Thymus (tissue), 11 donors: ENCODE data around the gene NUP133. TPM values are rescaled to one million over a fixed set of nuclear protein-coding genes. Genes with fewer than 3 reads are reported as not detected.
"Not testable (repeated sequence)": the region's sequence is repeated elsewhere in the genome, so short reads cannot be mapped to it uniquely, and the experiment has no call there.

Experiments
- DNase-seq, 9 donors: peaks; one replicate each; pipeline ENCODE4 v3.0.0-alpha.2; 2013; ENCODE audit warnings: low spot score in 9 of 9, low read depth in 6 of 9, missing footprints in 1 of 9
- H3K27ac ChIP-seq, 2 donors: one replicate each; pipeline ENCODE4 v1.5.1; 2013; ENCODE audit warnings: control low read depth in 1 of 2, low read depth in 1 of 2, low read length in 1 of 2, mild to moderate bottlenecking in 1 of 2, moderate library complexity in 1 of 2
- H3K27me3 ChIP-seq, 2 donors: one replicate each; pipeline ENCODE4 v1.5.1; 2013; ENCODE audit warnings: low read length in 1 of 2; ENCODE audit not compliant: control insufficient read depth in 2 of 2, insufficient read depth in 1 of 2
- H3K36me3 ChIP-seq, 2 donors: one replicate each; pipeline ENCODE4 v1.5.1; 2013; ENCODE audit warnings: low read length in 1 of 2, mild to moderate bottlenecking in 1 of 2, moderate library complexity in 1 of 2; ENCODE audit not compliant: control insufficient read depth in 2 of 2, insufficient read depth in 2 of 2
- H3K4me1 ChIP-seq, 2 donors: one replicate each; pipeline ENCODE4 v1.5.1; 2013; ENCODE audit warnings: low read length in 2 of 2; ENCODE audit not compliant: control insufficient read depth in 2 of 2, insufficient read depth in 2 of 2
- H3K4me3 ChIP-seq, 2 donors: one replicate each; pipeline ENCODE4 v1.5.1; 2013; ENCODE audit warnings: low read length in 2 of 2, control low read depth in 1 of 2, mild to moderate bottlenecking in 1 of 2
- H3K9me3 ChIP-seq, 2 donors: one replicate each; pipeline ENCODE4 v1.5.1; 2013; ENCODE audit warnings: low read length in 1 of 2, mild to moderate bottlenecking in 1 of 2; ENCODE audit not compliant: control insufficient read depth in 2 of 2, insufficient read depth in 1 of 2
- WGBS: extraction: QIAGEN DNeasy Blood & Tissue Kit; methylation state at CpG from one replicate; pipeline ENCODE4 v1.1.7; 2013; 5-methylcytosine and 5-hydroxymethylcytosine counted together
- polyA plus RNA-seq: library from polyadenylated mRNA; stranded (reverse); fragments of 200-250 nt; gene quantifications from one replicate; pipeline ENCODE4 v1.2.3, GENCODE V29; 2013
- total RNA-seq: library from RNA; stranded (reverse); fragments of 120-200 nt; gene quantifications from one replicate; pipeline ENCODE4 v1.2.4, GENCODE V29; 2013
- donor health status: healthy.

Gene NUP133
- total and polyA plus RNA-seq, 2 donors, result 38.5 to 39.4 TPM

DNA sequence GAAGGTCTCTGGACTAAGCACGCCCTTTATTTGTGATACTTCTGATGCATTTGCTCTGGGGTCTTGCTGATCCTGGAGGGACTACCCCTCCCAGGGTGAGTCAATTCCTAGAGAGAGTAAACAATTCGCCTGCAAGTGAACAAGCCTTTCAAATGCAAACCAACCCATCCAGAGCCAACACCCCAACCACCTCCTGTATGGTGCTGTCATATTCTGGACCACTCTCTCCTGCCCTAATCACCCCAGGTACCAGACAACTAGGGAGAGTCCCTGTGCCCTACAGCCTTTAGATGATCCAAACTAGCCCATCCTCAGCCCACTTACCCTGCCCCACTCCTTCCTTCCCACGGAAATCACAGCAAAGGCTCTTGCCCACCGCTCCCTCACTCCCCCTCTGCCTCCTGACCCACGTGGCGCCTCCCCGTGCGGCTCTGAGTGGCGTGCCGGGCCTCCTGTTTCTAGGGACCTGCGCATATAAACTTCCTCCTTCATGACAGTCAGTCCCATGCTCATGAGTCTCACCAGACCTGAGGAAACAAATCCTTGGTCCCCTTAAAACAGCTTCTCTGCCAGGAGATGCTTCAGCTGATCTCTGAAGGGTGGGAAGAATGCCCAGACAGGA lies 111.4 kb downstream of the NUP133 start:
- H3K4me3 ChIP-seq, result no peak overlapping the region
- peaks cover 0 to 6% of the 10 kb centered on the region in 2 donors for H3K9me3 ChIP-seq
- DNase-seq, result no peak
- H3K27me3 ChIP-seq, result peaks cover 4 to 25% of the 10 kb centered on the region in 2 donors
- WGBS, result 48% methylated on average over 11 of the region's 11 CpGs
- H3K36me3 ChIP-seq, result no peaks in the 10 kb centered on the region
- H3K27ac ChIP-seq, result no peak overlapping the region
- H3K4me1 ChIP-seq, result peaks cover 0 to 5% of the 10 kb centered on the region in 2 donors

GRCh38 chr1:229394517-229394916 lies 113.6 kb downstream of the NUP133 start:
- not testable (repeated sequence) for H3K27ac ChIP-seq, H3K4me1 ChIP-seq, H3K4me3 ChIP-seq, DNase-seq, H3K9me3 ChIP-seq, H3K36me3 ChIP-seq
- WGBS, result 96% methylated on average over 5 of the region's 5 CpGs
- peaks cover 0 to 21% of the 10 kb centered on the region in 2 donors for H3K27me3 ChIP-seq

DNA sequence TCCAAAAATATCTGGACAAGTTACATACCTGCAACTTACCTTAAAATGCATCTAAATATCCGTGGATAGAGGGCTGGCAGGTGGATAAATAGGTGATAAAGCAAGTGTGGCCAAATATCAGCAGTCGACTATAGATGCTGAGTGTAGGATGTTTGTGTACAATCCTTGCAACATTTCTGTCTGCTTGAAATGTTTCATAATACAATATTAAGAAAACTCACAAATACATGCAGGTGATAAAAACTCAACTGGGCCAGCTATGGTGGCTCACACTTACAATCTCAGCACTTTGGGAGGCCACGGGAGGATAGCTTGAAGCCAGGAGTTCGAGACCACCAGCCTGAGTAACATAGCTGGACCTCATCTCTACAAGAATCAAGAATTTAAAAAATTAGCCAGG lies 115.2 kb downstream of the NUP133 start:
- peaks cover 1 to 6% of the 10 kb centered on the region in 2 donors for H3K9me3 ChIP-seq
- H3K36me3 ChIP-seq, result no peaks in the 10 kb centered on the region
- DNase-seq, result no peak
- 88% methylated on average over 4 of the region's 4 CpGs for WGBS
- peaks cover 0 to 17% of the 10 kb centered on the region in 2 donors for H3K27me3 ChIP-seq
- H3K27ac ChIP-seq, result no peak overlapping the region
- H3K4me1 ChIP-seq, result peaks cover 0 to 5% of the 10 kb centered on the region in 2 donors
- no peak overlapping the region for H3K4me3 ChIP-seq

Other genes starting within 250 kb of the NUP133 start
- gene RAB4A, start 237.2 kb downstream of the NUP133 start, total RNA-seq, result 39.6 TPM
- 32.0 TPM for gene RAB4A, start 237.2 kb downstream of the NUP133 start, polyA plus RNA-seq
- gene CCSAP, start 165.3 kb downstream of the NUP133 start, total RNA-seq, result 18.7 TPM
- gene CCSAP, start 165.3 kb downstream of the NUP133 start, polyA plus RNA-seq, result 18.9 TPM
- gene ACTA1, start 74.2 kb downstream of the NUP133 start, total RNA-seq, result 1.5 TPM
- gene ACTA1, start 74.2 kb downstream of the NUP133 start, polyA plus RNA-seq, result 6.4 TPM
- gene ABCB10, start 50.4 kb upstream of the NUP133 start, total RNA-seq, result 13.4 TPM
- gene ABCB10, start 50.4 kb upstream of the NUP133 start, polyA plus RNA-seq, result 15.2 TPM
- gene TAF5L, start 117.8 kb upstream of the NUP133 start, total RNA-seq, result 13.4 TPM
- gene TAF5L, start 117.8 kb upstream of the NUP133 start, polyA plus RNA-seq, result 11.3 TPM
- 7.5 TPM for gene URB2, start 117.9 kb upstream of the NUP133 start, total RNA-seq
- gene URB2, start 117.9 kb upstream of the NUP133 start, polyA plus RNA-seq, result 3.7 TPM